Measurements from ENCODE around the gene PAQR7.

PAQR7 gene

GRCh38 chr1:25895365-25895990, 20.0 kb upstream of the PAQR7 start:
- CTCF ChIA-PET: interaction anchor here (0.7 to 11.8 kb wide), 29 partner anchors 9 to 210 kb away, joined by 3 to 213 read pairs (median 4); partner anchors contain the start of genes MTFR1L, PAFAH2, PAQR7 and STMN1
- H3K36me3 Mint-ChIP-seq: peaks cover 35% of the 10 kb centered on the region
- no peak overlapping the region for H3K4me3 Mint-ChIP-seq
- peaks cover 28% of the 10 kb centered on the region for H3K4me1 Mint-ChIP-seq
- H3K27me3 Mint-ChIP-seq: no peaks in the 10 kb centered on the region
- DNase-seq: peak; percentile 93
- no peaks in the 10 kb centered on the region for H3K9me3 Mint-ChIP-seq
- H3K27ac Mint-ChIP-seq: peak overlapping the region; percentile 46

GRCh38 chr1:25893116-25893515, 17.6 kb upstream of the PAQR7 start:
- CTCF ChIA-PET: interaction anchor here (1.0 to 11.8 kb wide), 4 partner anchors 96 to 516 kb away, joined by 3 to 213 read pairs (median 68); partner anchors contain the start of gene PAFAH2
- no peak overlapping the region for H3K27ac Mint-ChIP-seq
- no peak overlapping the region for H3K4me3 Mint-ChIP-seq
- H3K27me3 Mint-ChIP-seq: no peaks in the 10 kb centered on the region
- no peak for DNase-seq
- H3K9me3 Mint-ChIP-seq: no peaks in the 10 kb centered on the region
- H3K36me3 Mint-ChIP-seq: peaks cover 19% of the 10 kb centered on the region
- peaks cover 15% of the 10 kb centered on the region for H3K4me1 Mint-ChIP-seq

- CTCF ChIA-PET: interaction anchor here (5.2 to 11.8 kb wide), 2 partner anchors 104 to 110 kb away, joined by 83 to 213 read pairs; partner anchors contain the start of gene PAFAH2
- Mint-ChIP-seq H3K4me3 (no peak overlapping the region), H3K27me3 (peaks cover 3% of the 10 kb centered on the region), H3K27ac (no peak overlapping the region), H3K4me1 (peaks cover 15% of the 10 kb centered on the region), H3K9me3 (no peaks in the 10 kb centered on the region), H3K36me3 (peaks cover 13% of the 10 kb centered on the region)
- DNase-seq: no peak
Measured at GRCh38 chr1:25891606-25892005, 16.1 kb upstream of the PAQR7 start.

GRCh38 chr1:25890239-25891034, 14.9 kb upstream of the PAQR7 start:
- no peak overlapping the region for H3K4me3 Mint-ChIP-seq
- H3K9me3 Mint-ChIP-seq: no peaks in the 10 kb centered on the region
- CTCF ChIA-PET: interaction anchor here (0.7 to 11.8 kb wide), 2 partner anchors 105 to 107 kb away, joined by 3 to 213 read pairs; partner anchors contain the start of gene PAFAH2
- H3K27me3 Mint-ChIP-seq: peaks cover 6% of the 10 kb centered on the region
- no peak overlapping the region for H3K27ac Mint-ChIP-seq
- H3K4me1 Mint-ChIP-seq: peaks cover 4% of the 10 kb centered on the region
- H3K36me3 Mint-ChIP-seq: peaks cover 7% of the 10 kb centered on the region
- DNase-seq: no peak

- Mint-ChIP-seq H3K27me3 (peaks cover 6% of the 10 kb centered on the region), H3K9me3 (no peaks in the 10 kb centered on the region), H3K4me1 (no peaks in the 10 kb centered on the region), H3K27ac (no peak overlapping the region), H3K36me3 (peaks cover 4% of the 10 kb centered on the region), H3K4me3 (no peak overlapping the region)
- CTCF ChIA-PET: interaction anchor here (0.6 kb wide), 1 partner anchor 10 kb away, joined by 3 read pairs; no protein-coding TSS in a partner anchor
- no peak for DNase-seq
Measured at GRCh38 chr1:25889470-25889869, 14.0 kb upstream of the PAQR7 start.

- Mint-ChIP-seq H3K4me3 (no peak overlapping the region), H3K9me3 (no peaks in the 10 kb centered on the region), H3K27ac (no peak overlapping the region), H3K36me3 (peaks cover 4% of the 10 kb centered on the region), H3K27me3 (peaks cover 6% of the 10 kb centered on the region), H3K4me1 (no peaks in the 10 kb centered on the region)
- CTCF ChIA-PET: interaction anchor here (0.6 kb wide), 1 partner anchor 38 kb away, joined by 3 read pairs; no protein-coding TSS in a partner anchor
- no peak for DNase-seq
Measured at GRCh38 chr1:25888426-25888987, 13.0 kb upstream of the PAQR7 start.

- CTCF ChIA-PET: no interaction called here
- Mint-ChIP-seq H3K4me3 (no peak overlapping the region), H3K9me3 (no peaks in the 10 kb centered on the region), H3K4me1 (no peaks in the 10 kb centered on the region), H3K27ac (no peak overlapping the region), H3K27me3 (peaks cover 13% of the 10 kb centered on the region), H3K36me3 (peaks cover 4% of the 10 kb centered on the region)
- DNase-seq: no peak
Measured at GRCh38 chr1:25885602-25886001, 10.1 kb upstream of the PAQR7 start.

GRCh38 chr1:25881266-25881665, 5.8 kb upstream of the PAQR7 start:
- H3K4me3 Mint-ChIP-seq: no peak overlapping the region
- H3K27ac Mint-ChIP-seq: no peak overlapping the region
- peaks cover 48% of the 10 kb centered on the region for H3K27me3 Mint-ChIP-seq
- H3K36me3 Mint-ChIP-seq: no peaks in the 10 kb centered on the region
- H3K9me3 Mint-ChIP-seq: no peaks in the 10 kb centered on the region
- H3K4me1 Mint-ChIP-seq: no peaks in the 10 kb centered on the region
- DNase-seq: no peak
- CTCF ChIA-PET: interaction anchor here (1.9 kb wide), 1 partner anchor 15 kb away, joined by 5 read pairs; no protein-coding TSS in a partner anchor

GRCh38 chr1:25880518-25880917, 5.0 kb upstream of the PAQR7 start:
- no peak overlapping the region for H3K27ac Mint-ChIP-seq
- H3K9me3 Mint-ChIP-seq: no peaks in the 10 kb centered on the region
- no peak overlapping the region for H3K4me3 Mint-ChIP-seq
- H3K4me1 Mint-ChIP-seq: peaks cover 3% of the 10 kb centered on the region
- CTCF ChIA-PET: no interaction called here
- H3K36me3 Mint-ChIP-seq: no peaks in the 10 kb centered on the region
- H3K27me3 Mint-ChIP-seq: peaks cover 55% of the 10 kb centered on the region
- DNase-seq: no peak

GRCh38 chr1:25879675-25880074, 4.2 kb upstream of the PAQR7 start:
- Mint-ChIP-seq H3K27ac (no peak overlapping the region), H3K9me3 (no peaks in the 10 kb centered on the region), H3K4me1 (peaks cover 8% of the 10 kb centered on the region), H3K4me3 (no peak overlapping the region), H3K36me3 (no peaks in the 10 kb centered on the region), H3K27me3 (peaks cover 63% of the 10 kb centered on the region)
- no peak for DNase-seq
- CTCF ChIA-PET: interaction anchor here (0.5 to 1.0 kb wide), 2 partner anchors 10 to 17 kb away, joined by 3 read pairs; no protein-coding TSS in a partner anchor

GRCh38 chr1:25878690-25879089, 3.2 kb upstream of the PAQR7 start:
- Mint-ChIP-seq H3K4me3 (no peak overlapping the region), H3K9me3 (no peaks in the 10 kb centered on the region), H3K36me3 (no peaks in the 10 kb centered on the region), H3K27me3 (peaks cover 71% of the 10 kb centered on the region), H3K4me1 (peaks cover 10% of the 10 kb centered on the region), H3K27ac (no peak overlapping the region)
- CTCF ChIA-PET: no interaction called here
- DNase-seq: no peak

- H3K9me3 Mint-ChIP-seq: no peaks in the 10 kb centered on the region
- H3K27me3 Mint-ChIP-seq: peaks cover 71% of the 10 kb centered on the region
- H3K4me1 Mint-ChIP-seq: peaks cover 11% of the 10 kb centered on the region
- CTCF ChIA-PET: no interaction called here
- DNase-seq: no peak
- no peak overlapping the region for H3K4me3 Mint-ChIP-seq
- H3K36me3 Mint-ChIP-seq: no peaks in the 10 kb centered on the region
- no peak overlapping the region for H3K27ac Mint-ChIP-seq
Measured at GRCh38 chr1:25877155-25877554, 1.6 kb upstream of the PAQR7 start.

GRCh38 chr1:25876693-25877077, 1.2 kb upstream of the PAQR7 start:
- peaks cover 11% of the 10 kb centered on the region for H3K4me1 Mint-ChIP-seq
- DNase-seq: no peak
- no peak overlapping the region for H3K4me3 Mint-ChIP-seq
- H3K36me3 Mint-ChIP-seq: no peaks in the 10 kb centered on the region
- CTCF ChIA-PET: no interaction called here
- no peaks in the 10 kb centered on the region for H3K9me3 Mint-ChIP-seq
- H3K27me3 Mint-ChIP-seq: peaks cover 71% of the 10 kb centered on the region
- no peak overlapping the region for H3K27ac Mint-ChIP-seq

All from activated naive CD4-positive, alpha-beta T cell treated with anti-CD3 and anti-CD28 coated beads, Interleukin-2, amount 10 ng/mL, durations not matched to agents 7 days and 5 days (primary cell).